ENCODE data around the gene KATNAL2.

Gene KATNAL2

DNA sequence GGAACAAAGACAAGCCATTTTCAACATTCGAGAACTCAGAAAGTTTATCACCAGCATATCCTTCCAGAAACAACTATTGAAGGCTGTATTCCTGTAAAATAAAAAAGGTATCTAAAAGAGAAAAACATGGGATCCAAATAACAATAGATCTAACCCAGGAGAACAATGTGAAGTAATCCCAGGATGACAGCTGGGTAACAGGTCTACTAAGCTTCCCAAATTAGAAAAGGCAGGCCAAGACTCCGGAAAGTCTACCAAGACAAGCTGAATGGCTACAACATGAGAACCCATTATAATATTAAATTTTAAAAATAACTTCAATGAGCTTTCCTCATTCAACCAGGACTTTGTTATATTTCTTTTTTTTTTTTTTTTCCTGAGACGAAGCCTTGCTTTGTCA lies 6.5 kb upstream of the KATNAL2 start:
- no peak for DNase-seq (ENCODE audit: low spot score)
- H3K27ac ChIP-seq = no peak overlapping the region
- no peak overlapping the region for H3K4me3 ChIP-seq
- TF ChIP-seq CTCF (IDR thresholded peaks at IDR 0.05) = no peak

DNA sequence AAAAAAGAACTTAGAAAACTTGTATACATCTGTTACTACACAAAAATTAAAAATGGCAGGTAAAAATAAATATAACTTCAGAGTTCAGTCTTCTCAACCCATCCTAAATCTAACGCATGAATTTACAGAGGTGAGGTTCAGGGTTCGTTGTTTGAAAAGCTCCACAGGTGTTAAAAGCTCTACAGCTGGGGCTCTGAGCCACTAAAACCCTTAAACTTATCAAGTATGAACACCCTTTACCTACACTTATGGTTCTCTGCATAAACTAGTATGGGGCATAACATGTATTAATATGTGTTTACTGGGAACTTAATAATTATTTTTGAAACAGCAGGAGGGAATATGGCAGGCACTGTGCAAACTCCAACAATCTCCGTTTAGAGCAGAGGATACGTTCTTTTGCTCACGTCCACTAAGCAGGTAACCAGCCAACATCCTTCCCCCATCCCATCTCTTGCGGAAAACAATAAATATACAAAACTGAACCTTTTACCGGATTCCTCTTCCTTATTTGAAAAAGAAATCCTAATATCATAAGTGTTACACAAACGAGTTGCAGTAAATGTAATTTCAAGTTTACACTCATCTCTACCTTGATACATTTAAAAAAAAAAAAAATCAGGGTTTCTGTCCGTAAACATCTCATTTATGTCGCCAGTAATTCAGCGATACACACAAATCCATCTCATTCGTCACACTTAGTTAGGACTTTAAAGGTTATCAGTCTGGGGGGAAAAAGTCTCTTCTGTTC lies 1.4 kb upstream of the KATNAL2 start:
- DNase-seq (ENCODE audit: low spot score) = no peak
- Histone ChIP-seq H3K4me3 (peak overlapping the region; percentile 84), H3K27ac (no peak overlapping the region)
- TF ChIP-seq CTCF (IDR thresholded peaks at IDR 0.05) = no peak

DNA sequence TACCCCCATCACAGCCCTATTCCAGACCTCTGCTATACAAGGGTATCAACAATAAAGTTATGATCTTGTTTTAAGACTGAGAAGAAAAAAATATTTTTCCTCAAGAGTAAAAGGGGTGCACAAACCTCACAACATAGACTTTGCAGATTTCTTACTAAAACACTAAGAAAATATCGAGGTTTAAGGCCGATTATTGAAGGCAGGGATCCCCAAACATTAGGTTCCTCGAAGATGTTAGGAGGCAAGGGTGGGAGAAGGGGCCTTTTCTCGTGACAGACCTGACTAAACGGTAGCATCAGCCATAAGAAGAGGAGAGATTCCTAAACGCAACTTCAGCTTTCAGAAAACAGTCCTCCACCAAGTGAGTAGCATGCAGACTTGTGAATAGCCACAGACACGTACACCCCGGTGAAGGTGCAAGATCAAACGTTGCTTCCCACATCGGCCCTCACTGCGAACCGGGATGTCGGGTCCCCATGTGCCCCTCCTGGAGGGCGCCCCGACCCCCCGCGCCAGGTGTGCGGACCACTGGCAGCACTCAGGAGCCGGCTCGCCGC lies 773 bp upstream of the KATNAL2 start:
- DNase-seq (ENCODE audit: low spot score) = no peak
- TF ChIP-seq CTCF (IDR thresholded peaks at IDR 0.05) = no peak
- H3K27ac ChIP-seq = peak overlapping the region; percentile 76 to 89
- H3K4me3 ChIP-seq = peak overlapping the region; percentile 84

GRCh38 chr18:46917803-46918600 lies 600 bp downstream of the KATNAL2 start:
- Histone ChIP-seq H3K27ac (peak overlapping the region; percentile 76 to 89), H3K4me3 (peak overlapping the region; percentile 84)
- no peak for DNase-seq (ENCODE audit: low spot score)
- TF ChIP-seq CTCF (IDR thresholded peaks at IDR 0.05) = no peak

GRCh38 chr18:46920067-46920466 lies 2.7 kb downstream of the KATNAL2 start:
- DNase-seq (ENCODE audit: low spot score) = no peak
- no peak overlapping the region for H3K27ac ChIP-seq
- no peak overlapping the region for H3K4me3 ChIP-seq
- TF ChIP-seq CTCF (IDR thresholded peaks at IDR 0.05) = no peak

DNA sequence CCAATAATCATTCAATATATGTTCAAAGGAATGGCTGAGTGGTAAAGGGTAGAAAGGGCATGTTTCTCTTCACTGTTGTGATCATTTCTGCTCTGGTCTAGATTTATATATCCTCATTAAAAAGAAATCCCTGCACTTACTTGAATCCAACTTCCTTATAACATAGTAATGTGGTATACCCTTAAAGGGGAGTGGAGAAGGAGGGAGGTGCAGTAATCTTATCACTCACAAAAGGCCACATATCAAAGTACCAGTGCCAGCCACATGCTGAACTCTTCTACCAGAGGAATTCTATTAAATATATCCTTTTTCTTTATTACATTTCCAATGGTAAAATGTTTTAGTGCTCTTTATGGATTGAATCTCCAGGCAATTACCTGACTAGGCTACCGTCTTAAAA lies 3.3 kb downstream of the KATNAL2 start:
- no peak for DNase-seq (ENCODE audit: low spot score)
- no peak for TF ChIP-seq CTCF (IDR thresholded peaks at IDR 0.05)
- no peak overlapping the region for H3K4me3 ChIP-seq
- H3K27ac ChIP-seq = no peak overlapping the region

Data from coronary artery (tissue), 2 donors.